Measurements from ENCODE around the gene IGF2BP3. TPM values are rescaled to one million over a fixed set of nuclear protein-coding genes. Genes with fewer than 3 reads are reported as not detected.

The IGF2BP3 gene
- total and polyA plus RNA-seq, 10 of the 15 experiments (the other 5 are each of a cell fraction or from before 2014, with no cell fraction given): 4.6 to 61.2 (median 36.9) TPM

GRCh38 chr7:23415198-23415597 lies 55.1 kb downstream of the IGF2BP3 start:
- POLR2A ChIA-PET: no interaction called here

GRCh38 chr7:23410446-23411183 lies 59.7 kb downstream of the IGF2BP3 start:
- Histone ChIP-seq H3K4me3 (no peak overlapping the region; the same call in 1 of the 2 replicates), H3K27me3 (replicated peaks in 1 of 2; ENCODE audit: control insufficient read depth in 2 of 2, insufficient read depth in 2 of 2, low read length in 1 of 2) (no peaks in the 10 kb centered on the region), H3K9ac (ENCODE audit: control insufficient read depth, insufficient read depth, low read length) (peak overlapping the region; percentile 5; the same call in 1 of the 2 replicates), H3K4me1 (ENCODE audit: control insufficient read depth, insufficient read depth, low read length) (peaks cover 20% of the 10 kb centered on the region), H3K27ac (ENCODE audit: control insufficient read depth, insufficient read depth) (peak overlapping the region; percentile 82), H3K9me3 (replicated peaks; ENCODE audit: control insufficient read depth, insufficient read depth, low read length) (peaks cover 5% of the 10 kb centered on the region), H3K36me3 (ENCODE audit: control insufficient read depth in 2 of 2, insufficient read depth in 2 of 2, low read length in 1 of 2) (peaks cover 8 to 24% of the 10 kb centered on the region in 2 experiments), H2AFZ (ENCODE audit: control insufficient read depth, low read depth, low read length) (no peak overlapping the region), H3K79me2 (ENCODE audit: control insufficient read depth, insufficient read depth, low read length) (peaks cover 17% of the 10 kb centered on the region), H4K20me1 (ENCODE audit: control insufficient read depth, insufficient read depth) (peaks cover 2% of the 10 kb centered on the region; the same call in 1 of the 2 replicates), H3K4me2 (ENCODE audit: control insufficient read depth, insufficient read depth) (peak overlapping the region; percentile 67)
- ChIA-PET RAD21 (ENCODE audit: unreplicated experiment) (interaction anchor here (0.7 to 1.6 kb wide), 10 partner anchors 9 to 64 kb away, joined by 3 to 13 read pairs (median 3); no protein-coding TSS in a partner anchor), SMC1A (ENCODE audit: uncharacterized antibody, unreplicated experiment) (interaction anchor here (0.8 to 1.9 kb wide), 17 partner anchors 10 to 137 kb away, joined by 3 to 18 read pairs (median 4); no protein-coding TSS in a partner anchor), CTCF (interaction anchor here (0.5 to 2.4 kb wide), 10 partner anchors 9 to 279 kb away, joined by 3 to 17 read pairs (median 4); no protein-coding TSS in a partner anchor), POLR2A (interaction anchor here (0.6 to 1.2 kb wide), 4 partner anchors 18 to 185 kb away, joined by 3 to 5 read pairs (median 3); no protein-coding TSS in a partner anchor)
- FAIRE-seq (peak; percentile 84), DNase-seq (ENCODE audit: low read depth, low spot score) (peak; percentile 89), ATAC-seq (peak; percentile 97)
- intact Hi-C loops (cut with micrococcal nuclease; ENCODE audit: unreplicated experiment) (loop anchor here (1.0 to 10.0 kb wide), 3 partner anchors 37 to 226 kb away; partner anchors contain the start of genes IGF2BP3 and NUP42), in situ Hi-C loops (cut with MboI) (no loop called here)
- 4% methylated on average over 7 of the region's 7 CpGs for WGBS (ENCODE audit: insufficient coverage, insufficient replicate concordance, low lambda C conversion rate, missing lambda C conversion rate)
- BruUV-seq (replicated peaks): TSS peak; percentile 93
- TF ChIP-seq CBX5 (IDR thresholded peaks at IDR 0.05; ENCODE audit: low read depth): 0 out of 2 replicates have a peak, but pooled peaks have one; percentile 64
- TF ChIP-seq ZBTB4 (CRISPR knock-in tag; IDR thresholded peaks at IDR 0.05): no peak
- TF ChIP-seq GABPA (IDR thresholded peaks at IDR 0.05; ENCODE audit: low read depth): peak; percentile 50; the same call in 1 of the 2 replicates
- TF ChIP-seq FOS (IDR thresholded peaks at IDR 0.05; ENCODE audit: borderline replicate concordance, extremely low read depth, insufficient read length): no peak
- no peak for TF ChIP-seq ZSCAN29 (IDR thresholded peaks at IDR 0.05)
- no peak for TF ChIP-seq RAD21 (IDR thresholded peaks at IDR 0.05; ENCODE audit: insufficient read depth, low read depth, low read length)
- TF ChIP-seq MEF2B (IDR thresholded peaks at IDR 0.05; ENCODE audit: partially characterized antibody, poor library complexity, severe bottlenecking): peak; percentile 15
- TF ChIP-seq BACH1 (IDR thresholded peaks at IDR 0.05; ENCODE audit: borderline replicate concordance): no peak
- no peak for TF ChIP-seq RFX5 (IDR thresholded peaks at IDR 0.05; ENCODE audit: low read depth, low read length)

More at GRCh38 chr7:23415198-23415597, 55.1 kb downstream of the IGF2BP3 start:
- RAD21 ChIA-PET (ENCODE audit: unreplicated experiment): no interaction called here
- Histone ChIP-seq H3K4me3 (no peak overlapping the region), H3K4me1 (ENCODE audit: control insufficient read depth, insufficient read depth, low read length) (peaks cover 21% of the 10 kb centered on the region), H2AFZ (ENCODE audit: control insufficient read depth, low read depth, low read length) (no peak overlapping the region), H3K27me3 (replicated peaks in 1 of 2; ENCODE audit: control insufficient read depth in 2 of 2, insufficient read depth in 2 of 2, low read length in 1 of 2) (no peaks in the 10 kb centered on the region), H3K27ac (ENCODE audit: control insufficient read depth, insufficient read depth) (no peak overlapping the region), H3K9me3 (replicated peaks; ENCODE audit: control insufficient read depth, insufficient read depth, low read length) (no peaks in the 10 kb centered on the region), H3K36me3 (ENCODE audit: control insufficient read depth in 2 of 2, insufficient read depth in 2 of 2, low read length in 1 of 2) (peaks cover 7 to 21% of the 10 kb centered on the region in 2 experiments), H3K4me2 (ENCODE audit: control insufficient read depth, insufficient read depth) (no peak overlapping the region), H3K79me2 (ENCODE audit: control insufficient read depth, insufficient read depth, low read length) (peaks cover 26% of the 10 kb centered on the region), H3K9ac (ENCODE audit: control insufficient read depth, insufficient read depth, low read length) (no peak overlapping the region), H4K20me1 (ENCODE audit: control insufficient read depth, insufficient read depth) (peaks cover 3% of the 10 kb centered on the region; the same call in 1 of the 2 replicates)
- 96% methylated on average over 37 of the region's 37 CpGs for WGBS (ENCODE audit: insufficient coverage, insufficient replicate concordance, low lambda C conversion rate, missing lambda C conversion rate)
- SMC1A ChIA-PET (ENCODE audit: uncharacterized antibody, unreplicated experiment): interaction anchor here (1.0 to 1.5 kb wide), 2 partner anchors 13 to 57 kb away, joined by 3 read pairs; no protein-coding TSS in a partner anchor
- FAIRE-seq: no peak
- CTCF ChIA-PET: interaction anchor here (1.0 kb wide), 1 partner anchor 16 kb away, joined by 5 read pairs; no protein-coding TSS in a partner anchor
- intact Hi-C loops (cut with micrococcal nuclease; ENCODE audit: unreplicated experiment) (loop anchor here (10.0 kb wide), 1 partner anchor 230 kb away; the partner anchor contains the start of gene NUP42), in situ Hi-C loops (cut with MboI) (no loop called here)
- no TSS peak for BruUV-seq (replicated peaks)
- TF ChIP-seq SRF (IDR thresholded peaks at IDR 0.05; ENCODE audit: low read depth in 2 of 2, low read length in 2 of 2): 0 out of 4 replicates have a peak, but pooled peaks of 1 of the 2 experiments have one; percentile 5
- no peak for TF ChIP-seq SUZ12 (IDR thresholded peaks at IDR 0.05; ENCODE audit: unreplicated experiment)
- ATAC-seq: no peak
- no peak for DNase-seq (ENCODE audit: low read depth, low spot score)

Measured in GM12878 (cell line).